SK-N-DZ (cell line): ENCODE results near the gene BABAM2.
"Not testable (repeated sequence)": the region's sequence is repeated elsewhere in the genome, so short reads cannot be mapped to it uniquely, and the experiment has no call there.

Source experiments
- DNase-seq: peaks from one replicate; pipeline ENCODE4 v3.0.0-alpha.2; 2015; ENCODE audit warnings: low spot score

BABAM2 gene

DNA sequence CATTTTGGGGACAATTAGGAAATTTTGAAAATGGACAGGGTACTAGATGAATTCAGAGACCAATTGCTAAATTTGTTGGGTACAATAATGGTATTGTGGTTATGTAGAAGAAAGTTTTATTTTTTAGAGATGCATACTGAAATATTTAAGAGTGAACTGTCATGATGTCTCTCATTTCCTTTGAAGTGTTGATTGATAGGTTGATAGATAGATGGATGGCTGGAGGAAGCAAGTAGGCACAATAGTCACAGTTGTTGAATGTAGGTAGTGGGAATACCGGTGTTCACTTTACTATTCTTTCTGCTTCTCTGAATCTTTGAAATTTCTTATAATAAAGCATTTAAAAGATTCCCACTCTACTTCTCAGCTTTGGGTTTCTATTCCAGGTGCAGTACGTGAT, 350.4 kb downstream of the BABAM2 start:
- DNase-seq, result no peak

DNA sequence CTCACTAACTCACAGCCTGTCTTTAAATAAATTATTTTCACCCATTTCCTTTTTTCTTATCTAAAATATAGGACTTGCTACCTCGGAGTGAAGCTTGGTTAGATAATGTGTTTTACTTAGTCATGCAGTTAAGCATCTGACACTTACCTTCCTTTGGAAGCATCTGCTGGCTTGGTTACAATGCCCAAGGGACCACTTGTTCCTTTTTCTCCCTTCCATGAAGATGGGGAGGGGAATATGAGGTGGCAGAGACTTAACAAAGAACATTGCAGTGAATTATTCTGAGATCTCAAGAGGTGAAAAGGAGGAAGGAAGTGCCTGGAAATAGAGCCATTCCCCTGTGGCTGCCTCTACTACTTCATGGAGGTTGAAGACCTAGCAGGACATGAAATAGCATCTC, 356.8 kb downstream of the BABAM2 start:
- DNase-seq, result no peak

DNA sequence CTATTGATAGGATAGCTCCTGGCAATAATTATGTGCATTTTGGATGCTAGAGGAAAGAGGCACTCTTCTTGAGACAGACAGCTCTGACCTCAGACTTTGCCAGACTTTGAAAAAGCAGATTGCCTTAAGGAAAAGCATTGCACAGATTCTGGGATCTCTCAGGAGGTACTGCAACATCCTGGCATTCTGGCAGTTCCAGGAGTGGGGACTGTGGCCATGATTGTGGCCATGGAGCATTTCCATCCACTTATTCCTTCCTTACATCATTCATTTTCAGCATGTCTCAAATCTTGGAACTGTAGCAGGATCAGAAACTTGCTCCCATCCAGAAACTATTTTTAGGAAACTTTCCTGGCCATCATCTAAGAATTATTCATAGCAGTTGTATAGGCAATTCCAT, 357.2 kb downstream of the BABAM2 start:
- DNase-seq, result no peak

DNA sequence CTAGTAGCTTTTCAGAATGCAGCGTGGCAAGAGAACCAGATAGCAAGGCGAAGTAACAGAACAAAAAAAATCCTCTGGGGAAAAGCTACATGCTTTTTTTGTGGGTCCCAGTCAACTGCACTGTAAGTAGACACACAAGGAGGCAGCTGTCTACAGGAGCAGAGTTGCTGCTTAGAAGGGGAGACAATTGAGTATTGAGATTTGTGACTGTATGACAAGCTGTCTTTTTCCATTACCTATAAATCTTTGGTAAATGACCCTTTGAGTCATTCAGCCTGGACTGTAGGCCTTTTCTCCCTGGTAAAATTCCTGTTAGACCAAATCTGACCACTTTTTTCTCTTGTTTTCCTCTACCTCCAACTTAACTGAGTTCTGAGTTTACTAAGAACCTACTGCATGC, 358.0 kb downstream of the BABAM2 start:
- no peak for DNase-seq

DNA sequence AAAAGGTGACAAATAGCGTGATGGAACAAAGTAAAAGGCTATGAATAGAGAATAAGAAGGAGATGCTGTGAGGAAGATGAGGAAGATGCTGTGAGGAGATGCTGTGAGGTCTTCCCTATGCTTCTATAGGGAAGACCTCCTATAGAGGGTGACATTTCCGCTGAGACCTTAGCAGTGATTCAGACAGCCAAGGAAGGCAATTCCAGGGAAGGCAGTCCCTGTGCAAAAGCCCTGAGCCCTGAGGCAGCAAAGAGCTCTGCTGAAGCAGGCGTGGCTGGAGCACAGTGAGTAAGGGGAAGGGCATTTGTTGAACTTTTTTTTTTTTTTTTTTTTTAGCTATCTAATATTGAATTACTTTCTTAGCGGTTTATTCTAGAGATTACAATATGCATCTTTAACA, 359.5 kb downstream of the BABAM2 start:
- DNase-seq, result no peak

DNA sequence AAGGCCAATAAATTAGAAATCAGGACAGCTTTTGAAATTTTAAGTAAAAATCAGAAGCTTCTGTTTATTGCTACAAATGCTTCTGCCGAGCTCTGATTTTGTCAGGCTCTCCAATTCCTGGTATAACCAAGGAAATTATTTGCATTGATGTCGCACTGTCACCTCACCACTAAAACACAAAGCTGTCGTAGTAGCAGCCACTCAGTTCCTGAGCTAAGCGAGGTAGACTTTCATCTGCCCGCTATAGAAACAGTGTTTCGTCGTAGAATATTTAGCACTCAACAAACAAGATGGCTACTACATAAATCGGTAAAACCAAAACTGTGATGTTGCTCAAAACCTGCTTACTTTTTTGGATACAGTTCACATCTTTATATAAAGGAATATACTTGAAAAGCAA, 360.8 kb downstream of the BABAM2 start:
- no peak for DNase-seq

DNA sequence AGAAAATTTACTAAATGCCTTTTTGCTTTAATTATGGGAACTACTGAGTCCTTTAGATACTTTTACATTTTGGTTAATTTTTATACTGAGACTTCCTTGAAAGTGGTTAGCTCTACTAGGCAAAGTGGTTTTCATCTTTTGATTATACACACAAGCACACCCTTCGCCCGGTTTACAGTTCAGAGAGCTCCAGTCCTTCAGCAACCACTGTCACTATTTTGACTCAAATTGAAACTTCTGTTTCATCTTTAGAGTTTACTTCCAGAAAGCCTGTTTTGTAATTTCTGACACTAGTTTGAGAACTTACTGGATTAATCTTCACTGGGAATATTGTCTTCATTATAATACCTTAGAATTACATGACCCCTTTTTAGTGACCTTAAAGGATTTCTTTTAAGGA, 361.8 kb downstream of the BABAM2 start:
- DNase-seq, result no peak

DNA sequence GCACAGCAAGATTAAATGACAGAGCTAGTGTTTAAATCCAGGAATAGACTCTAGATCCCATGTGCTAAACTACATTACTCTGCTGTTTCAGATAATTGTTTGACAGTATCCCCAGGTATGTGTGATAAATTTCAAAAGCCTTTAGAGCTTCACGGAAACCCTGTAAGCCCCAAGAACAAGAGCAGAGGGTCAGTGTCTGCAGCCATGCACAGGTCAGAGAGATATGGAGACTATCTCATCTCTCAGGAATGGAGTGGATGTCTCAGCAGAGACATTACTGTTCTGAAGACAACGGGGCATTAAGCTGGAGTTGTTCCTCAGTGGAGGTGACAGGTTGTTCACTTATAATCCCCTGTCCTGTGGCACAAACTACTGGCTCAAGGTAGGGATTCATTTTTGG, 363.0 kb downstream of the BABAM2 start:
- DNase-seq, result no peak

DNA sequence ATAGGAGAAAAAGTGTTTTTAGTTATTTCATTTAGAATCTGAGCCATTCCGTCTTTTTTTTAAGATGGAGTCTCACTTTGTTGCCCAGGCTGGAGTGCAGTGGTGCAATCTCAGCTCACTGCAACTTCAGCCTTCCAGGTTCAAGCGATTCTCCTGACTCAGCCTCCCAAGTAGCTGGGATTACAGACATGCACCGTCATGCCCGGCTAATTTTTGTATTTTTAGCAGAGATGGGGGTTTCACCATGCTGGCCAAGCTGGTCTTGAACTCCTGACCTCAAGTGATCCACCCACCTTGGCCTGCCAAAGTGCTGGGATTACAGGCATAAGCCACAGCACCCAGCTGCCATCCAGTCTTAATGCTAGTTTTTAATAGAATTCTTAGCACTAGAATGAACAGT, 364.7 kb downstream of the BABAM2 start:
- not testable (repeated sequence) for DNase-seq

DNA sequence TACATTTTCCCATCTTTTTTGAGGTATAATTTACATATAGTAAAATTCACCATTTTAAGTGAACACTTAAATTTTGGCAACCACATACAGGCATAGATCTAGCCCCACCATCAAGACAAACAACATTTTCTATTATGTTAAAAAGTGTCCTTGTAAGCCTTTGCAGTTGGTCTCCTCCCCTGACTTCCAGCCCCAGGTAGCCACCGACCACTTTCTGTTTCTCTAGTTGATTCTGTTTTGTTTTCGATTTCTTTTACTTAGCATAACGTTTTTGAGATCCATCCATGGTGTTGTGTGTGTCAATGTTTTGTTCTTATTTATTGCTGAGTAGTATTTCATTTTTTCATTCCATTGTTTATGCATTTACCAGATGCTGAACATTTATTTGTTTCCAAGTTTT, 366.7 kb downstream of the BABAM2 start:
- no peak for DNase-seq

DNA sequence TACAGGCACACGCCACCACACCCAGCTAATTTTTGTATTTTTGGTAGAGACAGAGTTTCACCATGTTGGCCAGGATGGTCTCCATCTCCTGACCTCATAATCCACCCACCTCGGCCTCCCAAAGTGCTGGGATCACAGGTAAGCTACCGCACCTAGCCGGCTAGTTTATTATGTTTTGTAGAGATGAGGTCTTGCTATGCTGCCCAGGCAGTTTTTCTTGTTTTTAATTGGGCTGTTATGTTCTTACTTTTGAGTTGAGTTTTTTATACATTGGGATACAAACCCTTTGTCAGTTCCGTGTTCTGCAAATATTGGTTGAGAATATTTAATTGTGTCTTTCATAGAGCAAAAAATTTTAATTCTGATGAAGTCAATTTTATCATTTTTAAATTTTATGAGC, 368.7 kb downstream of the BABAM2 start:
- not testable (repeated sequence) for DNase-seq

DNA sequence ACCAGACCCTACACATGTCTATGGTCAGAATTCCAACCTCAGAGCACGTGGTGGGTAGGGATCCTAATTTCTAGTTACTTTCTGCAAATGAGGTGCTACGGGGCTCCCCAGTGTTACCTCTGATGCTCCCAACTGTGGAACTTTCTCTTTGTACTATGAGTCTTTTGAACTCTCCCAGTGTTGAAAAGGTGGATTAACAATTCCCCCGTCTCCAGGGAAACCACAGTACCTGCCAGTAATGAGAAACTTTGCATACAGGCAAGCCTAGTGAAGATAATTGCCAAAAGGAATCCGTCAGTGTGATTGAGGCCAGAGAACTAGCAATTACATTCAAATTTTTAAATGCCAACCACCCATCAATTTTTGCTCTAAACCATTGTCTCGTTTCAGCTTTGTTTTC, 373.2 kb downstream of the BABAM2 start:
- DNase-seq, result no peak

DNA sequence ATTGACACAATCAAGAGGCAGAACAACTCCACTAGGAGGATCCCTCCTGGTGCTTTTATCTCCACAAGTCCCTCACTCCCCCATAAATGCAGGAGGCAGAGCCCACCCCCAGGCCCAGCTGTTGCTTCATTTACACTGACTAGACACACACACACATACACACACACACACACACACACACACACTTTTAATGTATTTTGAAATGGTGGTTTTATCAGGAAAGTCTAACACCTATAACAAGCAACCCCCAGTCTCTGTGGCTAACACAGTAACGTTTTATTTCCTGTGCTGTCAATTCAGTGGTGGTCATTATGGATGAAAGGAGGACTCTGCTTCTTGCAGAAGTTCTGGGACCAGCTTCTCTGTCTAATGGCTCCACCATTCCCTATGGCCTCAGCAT, 376.8 kb downstream of the BABAM2 start:
- no peak for DNase-seq

DNA sequence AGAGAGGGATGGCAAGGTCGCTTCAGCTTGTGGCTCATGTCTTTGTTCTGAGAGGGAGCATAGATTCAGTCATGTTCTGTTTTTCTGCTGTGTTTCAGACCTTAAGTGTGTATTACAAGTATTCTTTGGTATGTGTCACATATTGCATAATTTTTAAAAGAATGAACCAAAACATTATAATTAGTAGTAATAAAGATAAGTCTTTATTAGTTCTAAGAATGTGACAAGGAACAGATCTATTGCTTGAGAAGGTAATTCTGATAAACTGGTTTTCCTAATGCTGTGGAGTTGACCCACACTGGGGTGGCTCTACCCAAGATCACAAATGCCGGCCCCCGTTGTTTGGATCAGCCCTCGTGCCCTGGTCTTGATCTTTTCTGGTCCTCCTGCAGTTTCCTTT, 377.9 kb downstream of the BABAM2 start:
- DNase-seq, result no peak

DNA sequence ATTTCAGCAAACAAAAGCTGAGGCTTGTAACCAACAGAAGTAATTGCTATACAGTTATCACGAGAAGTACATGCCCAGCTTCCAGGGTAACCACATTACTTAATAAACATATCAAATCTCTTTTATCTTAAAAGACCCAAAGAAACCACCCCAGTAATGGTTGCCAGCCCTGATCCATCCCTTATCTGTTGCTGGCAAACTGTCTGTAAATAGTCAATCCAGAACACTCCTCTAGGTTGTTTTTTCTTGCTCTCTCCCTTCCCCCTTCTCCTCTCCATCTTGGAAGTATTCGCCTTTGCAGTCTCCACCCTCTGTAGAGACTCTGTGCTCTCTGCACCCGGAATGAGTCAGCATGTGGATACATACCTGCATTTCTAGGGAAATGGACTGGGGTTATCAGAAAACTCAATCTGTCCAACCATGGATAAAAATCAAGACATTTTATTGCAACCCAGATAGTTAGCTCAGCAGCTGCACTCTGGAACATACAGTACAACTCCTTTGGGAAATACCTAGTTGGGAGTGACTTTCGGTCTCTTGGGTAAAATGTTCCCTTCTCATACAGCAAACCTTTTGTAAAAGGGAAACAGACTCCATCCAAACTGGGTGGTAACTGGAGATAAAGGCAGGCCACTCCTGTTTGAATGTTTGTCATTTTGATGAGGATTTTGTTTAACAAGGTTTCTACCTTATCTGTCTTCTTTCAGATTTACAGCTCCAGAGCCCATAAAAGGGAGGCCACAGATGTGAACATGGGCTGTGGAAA, 378.7 kb downstream of the BABAM2 start:
- DNase-seq, result no peak

DNA sequence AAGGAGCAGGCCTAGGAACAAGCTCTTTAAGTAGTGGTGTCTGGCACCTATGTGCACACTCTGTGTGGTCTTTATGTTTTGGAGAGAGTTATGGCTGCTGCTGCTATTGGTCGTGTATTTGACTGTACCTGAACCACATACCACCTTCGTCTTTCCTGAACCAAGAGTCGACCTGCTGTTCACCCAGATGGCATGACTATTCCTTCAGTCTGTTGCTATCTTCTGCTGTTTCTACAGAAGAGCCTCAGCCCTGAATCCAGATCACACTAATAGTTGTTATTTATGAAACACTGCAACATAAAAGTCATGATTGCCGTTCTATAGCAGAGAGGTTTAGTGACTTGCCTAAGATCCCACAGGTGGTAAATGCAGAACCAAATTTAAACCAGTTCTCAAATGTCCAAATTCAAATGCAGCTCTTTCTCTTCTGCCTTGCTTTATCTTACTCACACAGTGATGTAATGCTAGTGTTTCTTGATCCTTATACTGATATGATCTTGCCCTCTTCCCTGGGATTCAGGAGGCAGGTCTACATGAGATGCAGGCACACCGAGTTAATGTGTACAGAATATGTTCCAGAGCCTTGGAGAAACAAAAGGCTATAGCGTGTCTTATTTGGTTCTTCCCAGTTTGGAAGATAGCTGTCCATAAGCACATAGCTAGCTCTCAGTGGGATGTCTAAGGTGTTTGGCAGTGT, 380.1 kb downstream of the BABAM2 start:
- DNase-seq, result no peak

DNA sequence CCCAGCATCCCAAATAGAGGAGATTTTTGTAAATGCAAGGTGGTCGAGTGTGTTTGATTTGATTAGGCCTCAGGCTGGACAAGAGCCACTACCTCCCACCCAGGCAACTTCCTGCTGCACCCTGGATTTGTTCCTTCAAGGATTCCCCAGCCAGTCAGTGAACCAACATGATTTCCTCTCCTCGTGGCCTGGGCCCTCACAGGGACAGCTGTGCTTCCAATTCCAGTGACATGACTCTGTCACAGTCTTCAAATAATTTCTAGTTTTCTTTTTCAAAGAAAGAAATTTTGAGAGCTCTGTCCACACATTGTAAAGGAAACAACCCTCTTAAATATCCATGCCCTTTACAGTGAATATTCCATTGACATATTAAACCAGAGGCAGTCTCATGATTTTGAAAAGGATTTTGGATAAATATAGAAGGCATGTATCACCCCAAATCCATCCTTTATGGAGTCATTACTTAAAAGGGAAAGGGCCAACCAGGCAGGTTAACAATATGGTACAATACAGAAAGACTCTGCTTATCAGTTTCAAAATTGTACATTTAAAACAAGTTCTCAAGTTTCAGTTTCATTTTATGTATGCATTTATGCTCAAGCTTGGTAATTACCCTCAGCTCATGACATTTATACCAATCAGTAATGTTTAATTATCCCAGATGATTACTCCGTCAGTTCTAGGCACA, 380.8 kb downstream of the BABAM2 start:
- no peak for DNase-seq

DNA sequence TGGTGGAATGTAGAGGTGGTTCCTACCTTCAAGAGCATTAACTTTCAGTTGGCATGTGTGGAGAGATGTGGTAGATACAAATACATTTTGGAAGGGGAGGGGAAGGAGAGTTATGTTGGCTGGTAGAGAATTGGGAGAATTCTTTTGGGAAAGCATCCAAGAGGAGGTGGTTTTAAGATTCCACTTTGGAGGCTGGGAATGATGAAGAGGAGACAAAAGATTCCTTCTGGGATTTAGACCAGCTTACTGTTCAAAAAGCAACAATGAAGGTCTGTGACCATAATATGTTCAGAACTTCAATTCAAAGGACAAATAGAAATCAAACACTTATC, 381.4 kb downstream of the BABAM2 start:
- DNase-seq, result no peak

DNA sequence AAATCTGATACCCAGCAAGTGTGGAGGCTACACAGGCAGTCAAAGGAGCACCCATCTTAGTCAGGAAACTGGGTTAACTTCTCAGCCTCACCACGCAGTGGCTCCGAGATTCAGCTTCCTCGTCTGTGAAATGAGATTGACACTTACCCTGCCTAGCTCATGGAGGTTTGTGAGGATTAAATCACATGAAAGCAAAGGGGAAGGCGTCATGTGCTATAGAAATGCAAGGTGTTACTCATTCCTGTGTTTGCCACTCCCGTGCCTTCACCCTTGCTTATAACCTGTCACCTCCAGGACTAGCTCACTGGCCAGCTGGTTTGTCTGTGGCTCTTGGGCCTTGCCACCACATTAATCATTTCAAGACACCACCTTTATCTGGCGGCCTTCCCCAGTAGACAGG, 383.2 kb downstream of the BABAM2 start:
- DNase-seq, result no peak

DNA sequence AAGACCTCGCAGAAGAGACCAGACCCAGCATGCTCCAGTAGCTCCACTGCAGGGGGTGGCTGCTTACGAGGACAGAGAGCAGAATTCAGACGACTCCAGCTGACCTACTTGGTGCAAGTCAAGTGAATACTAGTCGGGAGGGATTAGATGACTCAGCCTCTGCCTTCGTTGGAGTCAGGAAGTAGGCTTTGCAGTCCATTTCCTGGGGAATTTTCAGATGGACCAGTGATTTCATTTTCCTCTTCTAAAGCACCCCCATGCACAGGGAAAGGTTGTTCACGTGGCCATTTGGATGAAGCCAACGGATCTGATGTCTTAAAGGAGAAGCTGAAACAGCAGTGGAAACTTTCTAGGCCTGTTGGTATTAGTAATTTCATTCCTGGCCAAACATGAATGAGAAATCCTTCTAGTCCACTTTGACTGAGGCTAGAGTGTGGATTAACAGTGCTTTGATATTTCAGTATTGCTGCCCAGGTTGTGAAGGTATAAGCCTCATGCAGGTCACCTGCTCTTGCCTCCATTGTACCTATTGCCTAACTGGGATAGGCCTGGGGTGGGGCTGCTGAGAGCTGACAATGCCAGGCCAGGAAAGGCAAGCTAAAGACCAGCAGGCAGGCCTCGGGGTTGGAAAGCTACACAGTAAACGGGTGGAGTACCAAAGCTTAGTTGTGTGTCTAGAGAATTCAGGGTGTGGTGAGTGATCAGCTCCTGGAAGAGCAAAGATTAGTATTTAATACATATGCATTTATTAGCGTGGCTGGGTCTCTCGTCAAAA, 384.6 kb downstream of the BABAM2 start:
- no peak for DNase-seq

DNA sequence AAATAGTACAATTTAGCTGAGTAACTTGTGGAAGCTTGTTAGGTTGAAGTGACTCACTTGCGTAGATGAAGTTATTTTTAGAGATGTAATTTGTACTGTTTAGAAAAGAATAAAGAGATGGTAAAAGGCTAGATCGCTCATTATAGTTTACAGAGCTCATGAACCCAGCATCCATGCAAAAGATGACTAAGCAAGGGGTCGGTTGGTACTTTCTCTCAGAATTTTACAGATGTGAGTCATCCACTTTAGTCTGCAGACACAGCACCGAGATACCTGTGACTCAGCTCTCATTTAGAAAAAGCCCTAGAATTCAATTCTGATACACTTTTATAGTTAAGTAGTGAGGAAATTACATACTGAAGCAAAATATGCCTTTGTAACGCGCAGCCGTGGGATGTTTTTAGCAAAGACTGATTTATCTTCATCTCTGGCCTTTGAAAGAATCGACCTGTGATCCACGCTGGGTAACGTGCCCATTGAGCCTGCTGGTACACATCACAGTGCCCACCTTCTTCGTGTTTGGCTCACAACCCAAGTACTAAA, 385.6 kb downstream of the BABAM2 start:
- no peak for DNase-seq

DNA sequence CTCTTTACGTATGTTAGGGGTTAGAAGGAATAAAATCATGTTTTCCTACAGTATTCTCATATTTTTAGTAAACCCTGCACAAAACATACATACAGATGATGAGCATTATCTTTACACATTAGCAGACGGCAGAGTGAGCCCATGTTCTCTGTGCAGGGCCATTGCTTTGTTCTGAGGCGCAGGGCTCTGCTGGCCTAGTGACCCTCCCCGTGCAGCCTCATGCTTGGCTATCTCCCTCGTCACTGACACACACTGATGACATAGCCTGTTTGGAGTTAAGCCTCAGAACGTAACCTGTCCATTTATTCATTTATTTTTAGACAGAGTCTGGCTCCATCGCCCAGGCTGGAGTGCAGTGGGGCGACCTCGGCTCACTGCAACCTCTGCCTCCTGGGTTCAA, 386.3 kb downstream of the BABAM2 start:
- DNase-seq, result no peak
